ENCODE results near the gene IFNAR1.

GRCh38 chr21:33348706-33349105, 23.9 kb downstream of the IFNAR1 start:
- TF ChIP-seq CTCF (IDR thresholded peaks at IDR 0.05; ENCODE audit: insufficient read depth, low read length, poor library complexity, severe bottlenecking) (no peak), EZH2phosphoT487 (conservative IDR thresholded peaks at IDR 0.05; ENCODE audit: low read length) (no peak)
